Keratinocyte (primary cell): ENCODE data around the gene GNAI1. TPM values are rescaled to one million over a fixed set of nuclear protein-coding genes. Genes with fewer than 3 reads are reported as not detected.

Source experiments
- DNase-seq: peaks from one replicate; pipeline ENCODE4 v3.0.0-alpha.2; 2011; ENCODE audit warnings: low read depth, missing footprints, low spot score
- FAIRE-seq: peaks from 2 replicates; lab custom pipeline; 2011; peaks lifted over from hg19 to GRCh38; lab: Jason Lieb, UNC
- H2AFZ ChIP-seq: 2 replicates; pipeline ENCODE4 v1.6.0; 2012; ENCODE audit warnings: low read length, control low read depth, inconsistent platforms; ENCODE audit not compliant: control insufficient read depth
- H3K27ac ChIP-seq: 2 replicates; pipeline ENCODE4 v1.5.1; 2011; ENCODE audit warnings: low read length; ENCODE audit not compliant: control insufficient read depth, insufficient read depth
- H3K27me3 ChIP-seq: 3 replicates; pipeline ENCODE4 v1.6.0; 2011; ENCODE audit warnings: low read length; ENCODE audit not compliant: control insufficient read depth, insufficient read depth; ENCODE audit errors: extremely low read depth
- H3K36me3 ChIP-seq, 2 experiments: 2 replicates in 1 of 2; 3 replicates in 1 of 2; pipeline ENCODE4 v1.5.1; 2011; ENCODE audit warnings: low read length in 2 of 2, mild to moderate bottlenecking in 1 of 2; ENCODE audit not compliant: control insufficient read depth in 2 of 2, insufficient read depth in 2 of 2; ENCODE audit errors: extremely low read depth in 1 of 2
- H3K4me1 ChIP-seq: 3 replicates; pipeline ENCODE4 v1.5.1; 2011; ENCODE audit warnings: low read length; ENCODE audit not compliant: control insufficient read depth, insufficient read depth; ENCODE audit errors: extremely low read depth
- H3K4me2 ChIP-seq: 3 replicates; pipeline ENCODE4 v1.6.0; 2011; ENCODE audit warnings: low read depth, low read length; ENCODE audit not compliant: control insufficient read depth, insufficient read depth; ENCODE audit errors: extremely low read depth
- H3K4me3 ChIP-seq, 3 experiments: fragments of 200-600 bp in 1 of 3; sonication (generic) in 1 of 3; 2 replicates in 2 of 3; 3 replicates in 1 of 3; pipeline ENCODE4 v1.5.1; 2011 to 2016; ENCODE audit warnings: low read length in 3 of 3, mild to moderate bottlenecking in 3 of 3, control low read depth in 2 of 3, inconsistent platforms in 1 of 3, low read depth in 1 of 3, mixed read lengths in 1 of 3, mixed run types in 1 of 3, moderate library complexity in 1 of 3; ENCODE audit not compliant: control insufficient read depth in 2 of 3, insufficient read depth in 2 of 3; ENCODE audit errors: extremely low read depth in 1 of 3
- H3K79me2 ChIP-seq: 2 replicates; pipeline ENCODE4 v1.6.0; 2012; ENCODE audit warnings: low read length; ENCODE audit not compliant: control insufficient read depth, insufficient read depth
- H3K9ac ChIP-seq: 3 replicates; pipeline ENCODE4 v1.6.0; 2011; ENCODE audit warnings: low read length; ENCODE audit not compliant: control insufficient read depth, insufficient read depth; ENCODE audit errors: extremely low read depth
- H3K9me1 ChIP-seq: 3 replicates; pipeline ENCODE4 v1.6.0; 2011; ENCODE audit warnings: low read length; ENCODE audit not compliant: control insufficient read depth, insufficient read depth; ENCODE audit errors: extremely low read depth
- H3K9me3 ChIP-seq: 2 replicates; pipeline ENCODE4 v1.5.1; 2012; ENCODE audit warnings: low read depth, low read length; ENCODE audit not compliant: control insufficient read depth
- H4K20me1 ChIP-seq: 3 replicates; pipeline ENCODE4 v1.6.0; 2011; ENCODE audit warnings: low read length; ENCODE audit not compliant: control insufficient read depth, insufficient read depth; ENCODE audit errors: extremely low read depth
- EZH2 ChIP-seq: IDR thresholded peaks from one replicate; pipeline ENCODE4 v1.6.1; 2012; ENCODE audit warnings: inconsistent platforms, mild to moderate bottlenecking, low read length, moderate library complexity
- dilution Hi-C: fragments of 300-500 bp; cut with MboI; formaldehyde crosslinking; loops from one replicate; pipeline ENCODE4 v1.7.0; 2020; ENCODE audit warnings: low sequenced_read_pairs; ENCODE audit not compliant: extremely low pct_ligation_motif_present
- polyA plus RNA-seq, 5 experiments: library from polyadenylated mRNA; depleted of rRNA in 3 of 5; stranded (reverse) in 3 of 5; stranded (forward) in 1 of 5; unstranded in 1 of 5; fragments of >200 nt; gene quantifications; 1 replicate in 1 of 5; 2 replicates in 3 of 5; 3 replicates in 1 of 5; pipeline versions ENCODE4 v1.2.1 to v1.2.3, GENCODE V29; 2011 to 2012; ENCODE audit warnings: missing spikeins in 2 of 5, low read depth in 1 of 5, low replicate concordance in 1 of 5
- TF ChIP-seq, protein P1 (sequence below), 3 experiments: IDR thresholded peaks in 1 of 3; conservative IDR thresholded peaks in 1 of 3; optimal IDR thresholded peaks in 1 of 3; 2 replicates in 2 of 3; 3 replicates in 1 of 3; pipeline versions ENCODE3 to v1.5.1; 2011; ENCODE audit warnings: low read length in 3 of 3, mild to moderate bottlenecking in 3 of 3, moderate library complexity in 2 of 3, control low read depth in 1 of 3, inconsistent platforms in 1 of 3; ENCODE audit not compliant: insufficient read depth in 2 of 3; ENCODE audit errors: extremely low read depth in 1 of 3

Gene GNAI1
- polyA plus RNA-seq, 1 donor (not counting 4 experiments of a cell fraction or from before 2014, with no cell fraction given), result 84.1 TPM

DNA sequence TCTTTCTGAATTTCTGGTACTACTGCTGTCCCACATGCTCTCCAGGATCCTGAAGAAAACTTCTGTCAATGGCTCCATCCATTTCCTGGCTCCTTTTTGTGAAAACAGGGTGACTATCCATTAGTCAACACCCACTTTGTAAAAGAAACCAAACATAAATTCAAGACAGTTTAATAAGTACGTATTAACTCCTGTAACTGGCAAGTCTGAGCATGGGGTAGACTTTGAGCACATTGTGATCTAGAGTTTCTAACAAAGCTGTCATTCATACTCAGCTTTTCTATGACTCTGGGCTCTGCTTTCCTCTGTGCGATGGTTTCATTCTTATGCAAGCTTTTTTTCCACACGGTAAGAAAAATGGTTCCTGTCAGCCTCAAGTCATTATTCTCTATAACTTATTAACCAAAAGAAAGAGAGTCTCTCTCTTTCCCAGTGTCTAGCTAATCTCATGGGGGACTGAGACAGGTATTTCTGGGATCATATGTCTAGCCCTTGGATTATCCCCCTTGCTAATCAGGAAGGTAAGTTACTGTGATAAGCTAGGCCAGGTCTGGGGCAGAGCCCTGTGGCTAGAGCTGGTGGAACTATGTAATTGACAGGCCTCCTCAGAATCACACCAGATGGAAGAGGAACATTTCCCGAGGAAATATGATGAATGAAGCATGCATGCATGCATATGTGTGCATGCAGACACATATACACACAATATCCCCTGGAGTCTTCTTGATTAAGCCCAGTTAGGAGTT is 98.5 kb downstream of the GNAI1 start:
- Histone ChIP-seq H3K4me3 (no peak overlapping the region), H3K27me3 (no peaks in the 10 kb centered on the region), H4K20me1 (no peaks in the 10 kb centered on the region), H3K36me3 (no peaks in the 10 kb centered on the region), H3K79me2 (no peaks in the 10 kb centered on the region), H3K4me2 (peak overlapping the region; percentile 54), H3K9ac (peak overlapping the region; percentile 54), H3K27ac (peak overlapping the region; percentile 83), H3K9me3 (no peaks in the 10 kb centered on the region), H3K9me1 (no peaks in the 10 kb centered on the region), H2AFZ (peak overlapping the region; percentile 58), H3K4me1 (peaks cover 26% of the 10 kb centered on the region)
- peak; percentile 48 for DNase-seq
- peak; percentile 94 for FAIRE-seq
- no peak for TF ChIP-seq EZH2
- TF ChIP-seq, protein P1, sequence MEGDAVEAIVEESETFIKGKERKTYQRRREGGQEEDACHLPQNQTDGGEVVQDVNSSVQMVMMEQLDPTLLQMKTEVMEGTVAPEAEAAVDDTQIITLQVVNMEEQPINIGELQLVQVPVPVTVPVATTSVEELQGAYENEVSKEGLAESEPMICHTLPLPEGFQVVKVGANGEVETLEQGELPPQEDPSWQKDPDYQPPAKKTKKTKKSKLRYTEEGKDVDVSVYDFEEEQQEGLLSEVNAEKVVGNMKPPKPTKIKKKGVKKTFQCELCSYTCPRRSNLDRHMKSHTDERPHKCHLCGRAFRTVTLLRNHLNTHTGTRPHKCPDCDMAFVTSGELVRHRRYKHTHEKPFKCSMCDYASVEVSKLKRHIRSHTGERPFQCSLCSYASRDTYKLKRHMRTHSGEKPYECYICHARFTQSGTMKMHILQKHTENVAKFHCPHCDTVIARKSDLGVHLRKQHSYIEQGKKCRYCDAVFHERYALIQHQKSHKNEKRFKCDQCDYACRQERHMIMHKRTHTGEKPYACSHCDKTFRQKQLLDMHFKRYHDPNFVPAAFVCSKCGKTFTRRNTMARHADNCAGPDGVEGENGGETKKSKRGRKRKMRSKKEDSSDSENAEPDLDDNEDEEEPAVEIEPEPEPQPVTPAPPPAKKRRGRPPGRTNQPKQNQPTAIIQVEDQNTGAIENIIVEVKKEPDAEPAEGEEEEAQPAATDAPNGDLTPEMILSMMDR (optimal IDR thresholded peaks at IDR 0.05 in 1 of 3, IDR thresholded peaks at IDR 0.05 in 1 of 3, conservative IDR thresholded peaks at IDR 0.05 in 1 of 3; ENCODE audit: extremely low read depth in 1 of 3, insufficient read depth in 2 of 3, low read length in 3 of 3), result no peak
- dilution Hi-C loops, result no loop called here

DNA sequence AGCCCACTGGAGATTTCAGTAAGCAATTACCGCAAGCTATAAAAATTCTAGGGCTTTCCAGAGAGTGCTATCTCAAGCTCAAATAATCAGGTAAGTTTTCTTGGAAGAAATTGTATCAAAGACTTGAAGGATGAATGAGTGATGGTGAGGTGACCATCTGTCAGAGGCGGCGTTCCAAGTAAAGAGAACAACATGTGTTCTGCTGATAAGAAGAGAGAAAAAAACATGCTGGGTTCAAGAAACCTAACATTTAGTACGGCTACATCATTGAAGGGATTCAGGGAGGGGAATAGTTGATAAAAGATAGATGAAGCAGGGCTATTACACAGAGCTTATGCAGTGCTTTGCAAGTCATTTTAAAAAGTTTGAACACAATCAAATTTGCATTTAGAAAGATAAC is 100.7 kb downstream of the GNAI1 start:
- Histone ChIP-seq H3K4me1 (peaks cover 26% of the 10 kb centered on the region), H3K9me1 (no peaks in the 10 kb centered on the region), H2AFZ (no peak overlapping the region), H3K9me3 (no peaks in the 10 kb centered on the region), H3K4me3 (no peak overlapping the region), H4K20me1 (no peaks in the 10 kb centered on the region), H3K79me2 (no peaks in the 10 kb centered on the region), H3K36me3 (no peaks in the 10 kb centered on the region), H3K9ac (no peak overlapping the region), H3K27me3 (no peaks in the 10 kb centered on the region), H3K27ac (no peak overlapping the region), H3K4me2 (no peak overlapping the region)
- dilution Hi-C loops, result no loop called here
- no peak for DNase-seq
- TF ChIP-seq EZH2, result no peak
- TF ChIP-seq, protein P1 (optimal IDR thresholded peaks at IDR 0.05 in 1 of 3, IDR thresholded peaks at IDR 0.05 in 1 of 3, conservative IDR thresholded peaks at IDR 0.05 in 1 of 3; ENCODE audit: extremely low read depth in 1 of 3, insufficient read depth in 2 of 3, low read length in 3 of 3), result no peak
- no peak for FAIRE-seq
